ENCODE data around the gene MXRA5.
"Not testable (repeated sequence)": the region's sequence is repeated elsewhere in the genome, so short reads cannot be mapped to it uniquely, and the experiment has no call there.

The MXRA5 gene, protein sequence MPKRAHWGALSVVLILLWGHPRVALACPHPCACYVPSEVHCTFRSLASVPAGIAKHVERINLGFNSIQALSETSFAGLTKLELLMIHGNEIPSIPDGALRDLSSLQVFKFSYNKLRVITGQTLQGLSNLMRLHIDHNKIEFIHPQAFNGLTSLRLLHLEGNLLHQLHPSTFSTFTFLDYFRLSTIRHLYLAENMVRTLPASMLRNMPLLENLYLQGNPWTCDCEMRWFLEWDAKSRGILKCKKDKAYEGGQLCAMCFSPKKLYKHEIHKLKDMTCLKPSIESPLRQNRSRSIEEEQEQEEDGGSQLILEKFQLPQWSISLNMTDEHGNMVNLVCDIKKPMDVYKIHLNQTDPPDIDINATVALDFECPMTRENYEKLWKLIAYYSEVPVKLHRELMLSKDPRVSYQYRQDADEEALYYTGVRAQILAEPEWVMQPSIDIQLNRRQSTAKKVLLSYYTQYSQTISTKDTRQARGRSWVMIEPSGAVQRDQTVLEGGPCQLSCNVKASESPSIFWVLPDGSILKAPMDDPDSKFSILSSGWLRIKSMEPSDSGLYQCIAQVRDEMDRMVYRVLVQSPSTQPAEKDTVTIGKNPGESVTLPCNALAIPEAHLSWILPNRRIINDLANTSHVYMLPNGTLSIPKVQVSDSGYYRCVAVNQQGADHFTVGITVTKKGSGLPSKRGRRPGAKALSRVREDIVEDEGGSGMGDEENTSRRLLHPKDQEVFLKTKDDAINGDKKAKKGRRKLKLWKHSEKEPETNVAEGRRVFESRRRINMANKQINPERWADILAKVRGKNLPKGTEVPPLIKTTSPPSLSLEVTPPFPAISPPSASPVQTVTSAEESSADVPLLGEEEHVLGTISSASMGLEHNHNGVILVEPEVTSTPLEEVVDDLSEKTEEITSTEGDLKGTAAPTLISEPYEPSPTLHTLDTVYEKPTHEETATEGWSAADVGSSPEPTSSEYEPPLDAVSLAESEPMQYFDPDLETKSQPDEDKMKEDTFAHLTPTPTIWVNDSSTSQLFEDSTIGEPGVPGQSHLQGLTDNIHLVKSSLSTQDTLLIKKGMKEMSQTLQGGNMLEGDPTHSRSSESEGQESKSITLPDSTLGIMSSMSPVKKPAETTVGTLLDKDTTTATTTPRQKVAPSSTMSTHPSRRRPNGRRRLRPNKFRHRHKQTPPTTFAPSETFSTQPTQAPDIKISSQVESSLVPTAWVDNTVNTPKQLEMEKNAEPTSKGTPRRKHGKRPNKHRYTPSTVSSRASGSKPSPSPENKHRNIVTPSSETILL (N-terminal part only)

GRCh38 chrX:3346501-3347259 lies at the start of gene MXRA5:
Gene MXRA5 (minus strand): TSS chrX:3346652. CDS start chrX:3343833, 2,819 bp downstream.
- DNase-seq: no peak

DNA sequence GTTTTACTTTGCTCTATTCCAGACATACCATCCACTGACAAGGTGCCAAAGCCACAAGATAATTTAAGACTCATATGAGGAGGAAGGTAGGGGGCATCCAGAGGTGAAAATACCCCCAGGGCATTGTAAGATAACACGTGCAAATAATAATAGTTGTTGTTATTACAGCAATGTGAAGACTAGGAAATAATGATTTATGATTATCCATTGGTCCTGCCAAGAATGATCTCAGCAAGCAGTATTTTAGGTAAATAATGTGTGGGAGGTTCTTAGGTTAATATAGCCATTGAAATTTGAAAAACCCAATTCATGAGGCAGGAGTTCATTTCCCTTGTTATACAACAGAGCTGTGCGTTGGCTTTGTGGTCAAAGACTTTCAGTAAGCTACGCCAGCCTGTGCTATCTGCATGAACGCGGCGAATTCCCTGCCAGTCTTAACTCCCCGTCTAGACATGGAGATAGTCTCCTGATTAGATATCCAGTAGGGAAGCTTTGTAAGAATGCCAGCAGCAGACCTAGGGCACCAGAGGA lies 47.2 kb upstream of the MXRA5 start:
- no peak for DNase-seq

- DNase-seq: no peak
These were observed 46.7 kb upstream of the MXRA5 start for GRCh38 chrX:3393178-3393577.

DNA sequence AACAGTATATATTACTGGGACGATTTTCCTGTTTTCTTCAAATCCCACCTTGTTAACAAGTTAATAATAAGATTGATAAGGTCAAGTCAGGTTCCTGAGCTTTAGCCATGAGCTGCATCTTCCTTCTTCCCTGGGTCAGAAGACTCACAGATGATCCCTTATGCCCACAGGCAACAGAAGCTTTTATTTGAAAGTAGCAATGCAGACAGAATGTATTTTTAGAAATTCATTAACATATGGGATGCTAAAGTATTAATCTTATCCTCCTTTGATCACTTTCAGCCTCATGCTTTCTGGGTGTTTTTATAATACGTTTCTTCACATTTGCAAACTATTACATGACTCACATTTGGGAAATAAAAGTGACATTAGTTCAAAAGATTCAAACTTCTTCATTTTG lies 42.0 kb upstream of the MXRA5 start:
- no peak for DNase-seq

DNA sequence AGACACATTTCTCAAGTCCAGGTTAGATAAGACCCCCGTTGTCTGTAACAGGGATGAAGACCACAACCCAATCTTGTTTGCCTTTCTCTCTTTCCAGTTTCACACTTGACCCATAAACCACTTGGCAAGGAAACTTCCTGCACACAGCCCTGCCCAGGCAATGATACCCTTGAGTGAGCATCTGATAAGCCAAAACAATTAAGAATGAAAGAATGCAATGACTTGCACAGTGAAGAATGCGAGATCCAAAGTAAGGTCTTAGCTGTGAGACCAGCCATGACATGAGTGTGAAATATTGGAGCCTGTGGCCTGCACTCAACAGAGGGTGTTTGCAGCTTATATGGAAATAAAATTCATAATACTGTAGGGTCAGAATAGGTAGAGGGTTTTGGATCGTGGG lies 37.9 kb upstream of the MXRA5 start:
- no peak for DNase-seq

DNA sequence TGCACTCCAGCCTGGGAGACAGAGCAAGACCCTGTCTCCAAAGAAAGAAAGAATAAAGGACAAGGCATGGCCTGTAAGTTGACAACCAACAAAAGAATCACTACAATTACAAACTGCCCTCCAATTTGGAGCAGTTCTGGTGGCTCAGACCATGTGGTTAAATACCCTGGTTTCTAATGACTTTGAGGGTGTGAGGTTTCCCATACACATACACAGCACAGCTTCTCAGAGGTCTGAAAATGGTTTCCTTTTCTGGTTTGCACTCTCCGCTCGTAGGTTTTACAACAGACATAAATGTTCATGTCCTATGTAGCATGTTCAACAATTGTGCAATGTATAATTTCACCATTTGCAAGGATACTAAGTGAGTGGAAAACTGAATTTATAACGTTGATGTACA lies 34.2 kb upstream of the MXRA5 start:
- DNase-seq: no peak

GRCh38 chrX:3379111-3379510 lies 32.7 kb upstream of the MXRA5 start:
- no peak for DNase-seq

DNA sequence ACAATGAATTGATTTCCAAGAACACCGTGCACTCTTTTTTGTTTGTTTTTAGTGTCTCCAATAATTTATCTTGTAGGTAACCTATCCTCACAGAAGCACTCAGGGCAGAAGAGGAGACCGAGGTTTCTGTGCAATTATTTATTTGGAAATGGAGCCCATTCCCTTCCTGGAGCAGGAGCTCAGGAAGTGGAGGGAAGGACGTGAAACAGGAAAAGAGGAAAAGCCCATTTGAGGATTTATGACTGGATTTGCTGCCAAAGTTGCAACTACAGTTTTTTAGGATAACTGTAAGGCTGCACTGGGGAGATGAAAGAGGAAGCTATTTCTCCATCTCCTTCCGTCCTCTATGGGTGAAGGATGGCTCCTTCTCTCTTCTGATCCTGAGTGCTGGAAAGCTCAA lies 31.7 kb upstream of the MXRA5 start:
- no peak for DNase-seq

- DNase-seq: no peak
These were observed 31.1 kb upstream of the MXRA5 start for GRCh38 chrX:3377560-3377959.

DNA sequence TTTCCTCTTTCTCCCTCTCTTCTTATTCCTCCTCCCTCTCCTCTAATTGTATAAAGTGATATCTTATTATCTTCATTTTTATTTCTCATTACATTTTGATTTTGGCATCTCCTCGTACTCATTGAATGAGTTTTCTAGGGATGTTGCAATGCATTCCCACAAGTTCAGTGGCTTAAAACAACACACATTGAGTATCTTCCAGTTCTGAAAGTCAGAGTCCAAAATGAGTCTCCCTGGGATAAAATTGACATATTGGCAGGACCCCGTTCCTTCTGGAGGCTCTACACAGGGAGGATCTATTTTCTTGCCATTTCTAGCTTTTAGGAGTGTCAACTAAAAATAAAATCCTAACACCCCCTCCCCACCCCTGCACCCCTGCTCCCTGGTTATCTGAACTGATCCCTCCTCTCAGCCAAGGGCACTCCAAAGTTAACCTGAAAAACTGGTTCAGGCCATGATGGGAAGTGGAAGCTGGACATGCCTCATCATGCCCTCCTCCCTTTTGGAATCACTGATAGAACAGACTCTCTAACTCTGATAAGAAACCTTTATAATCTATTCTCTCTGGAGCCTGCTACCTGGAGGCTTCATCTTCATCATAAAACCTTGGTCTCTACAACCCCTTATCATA lies 29.5 kb upstream of the MXRA5 start:
- DNase-seq: not testable (repeated sequence)

- no peak for DNase-seq
These were observed 27.8 kb upstream of the MXRA5 start for GRCh38 chrX:3374108-3374800.

GRCh38 chrX:3371163-3371562 lies 24.7 kb upstream of the MXRA5 start:
- DNase-seq: no peak

GRCh38 chrX:3370656-3371055 lies 24.2 kb upstream of the MXRA5 start:
- no peak for DNase-seq

- DNase-seq: no peak
These were observed 16.5 kb upstream of the MXRA5 start for GRCh38 chrX:3362956-3363355.

DNA sequence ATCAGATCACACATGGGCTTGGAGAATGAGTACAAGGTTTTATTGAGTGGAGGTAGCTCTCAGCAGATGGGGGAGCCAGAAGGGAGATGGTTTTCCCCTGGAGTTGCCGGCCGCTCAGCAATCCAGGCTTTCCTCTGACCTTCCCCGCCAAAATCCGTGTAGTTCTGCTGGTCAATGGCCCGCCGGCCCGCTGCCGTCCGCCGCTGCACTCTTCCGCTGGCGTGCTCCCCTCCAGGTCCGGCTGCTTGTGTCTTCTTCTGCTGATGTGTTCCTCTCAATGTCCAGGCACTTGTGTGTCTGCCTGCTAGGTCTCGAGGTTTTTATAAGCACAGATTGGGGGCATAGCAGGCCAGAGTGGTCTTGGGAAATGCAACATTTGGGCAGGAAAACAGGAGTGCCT lies 14.4 kb upstream of the MXRA5 start:
- no peak for DNase-seq

DNA sequence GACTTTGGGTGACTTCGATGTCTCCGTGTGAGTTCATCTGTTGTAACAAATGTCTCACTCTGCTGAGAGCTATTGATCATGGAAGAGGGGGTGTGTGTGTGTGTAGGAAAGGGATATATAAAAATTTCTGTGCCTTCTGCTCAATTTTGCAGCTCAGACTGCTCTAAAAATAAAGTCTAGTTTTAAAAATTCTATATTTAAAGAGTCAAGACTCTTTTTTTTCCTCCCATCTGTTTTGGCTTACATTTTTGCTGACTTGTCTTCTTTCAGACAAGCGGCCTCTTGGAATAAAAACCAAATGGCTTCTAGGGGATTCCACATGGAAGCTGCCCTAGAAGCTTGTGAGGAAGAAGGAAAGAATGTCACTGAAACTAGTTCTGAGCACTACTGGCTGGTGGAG lies 6.3 kb upstream of the MXRA5 start:
- DNase-seq: not testable (repeated sequence)

- DNase-seq: no peak
These were observed 4.8 kb upstream of the MXRA5 start for GRCh38 chrX:3351276-3351675.

DNA sequence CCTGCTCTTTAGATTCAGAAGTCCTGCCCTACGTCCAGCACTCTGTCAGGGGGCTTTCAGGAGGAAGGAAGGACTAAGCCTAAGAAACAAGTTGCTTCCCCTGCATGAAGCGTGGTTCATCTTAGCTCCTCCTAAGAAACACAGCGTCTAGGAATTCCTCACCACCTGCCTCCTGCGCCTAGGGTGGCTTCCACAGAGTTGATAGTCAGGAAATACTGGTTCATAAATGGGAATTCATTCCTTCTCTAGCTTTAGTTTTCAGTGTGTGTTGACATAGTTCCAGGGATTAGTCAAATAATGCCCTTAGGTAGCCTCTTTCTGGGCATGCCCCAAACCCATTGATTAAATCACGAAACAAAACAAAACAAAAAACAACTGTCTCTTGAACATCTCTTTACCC lies 1.7 kb upstream of the MXRA5 start:
- DNase-seq: no peak

DNA sequence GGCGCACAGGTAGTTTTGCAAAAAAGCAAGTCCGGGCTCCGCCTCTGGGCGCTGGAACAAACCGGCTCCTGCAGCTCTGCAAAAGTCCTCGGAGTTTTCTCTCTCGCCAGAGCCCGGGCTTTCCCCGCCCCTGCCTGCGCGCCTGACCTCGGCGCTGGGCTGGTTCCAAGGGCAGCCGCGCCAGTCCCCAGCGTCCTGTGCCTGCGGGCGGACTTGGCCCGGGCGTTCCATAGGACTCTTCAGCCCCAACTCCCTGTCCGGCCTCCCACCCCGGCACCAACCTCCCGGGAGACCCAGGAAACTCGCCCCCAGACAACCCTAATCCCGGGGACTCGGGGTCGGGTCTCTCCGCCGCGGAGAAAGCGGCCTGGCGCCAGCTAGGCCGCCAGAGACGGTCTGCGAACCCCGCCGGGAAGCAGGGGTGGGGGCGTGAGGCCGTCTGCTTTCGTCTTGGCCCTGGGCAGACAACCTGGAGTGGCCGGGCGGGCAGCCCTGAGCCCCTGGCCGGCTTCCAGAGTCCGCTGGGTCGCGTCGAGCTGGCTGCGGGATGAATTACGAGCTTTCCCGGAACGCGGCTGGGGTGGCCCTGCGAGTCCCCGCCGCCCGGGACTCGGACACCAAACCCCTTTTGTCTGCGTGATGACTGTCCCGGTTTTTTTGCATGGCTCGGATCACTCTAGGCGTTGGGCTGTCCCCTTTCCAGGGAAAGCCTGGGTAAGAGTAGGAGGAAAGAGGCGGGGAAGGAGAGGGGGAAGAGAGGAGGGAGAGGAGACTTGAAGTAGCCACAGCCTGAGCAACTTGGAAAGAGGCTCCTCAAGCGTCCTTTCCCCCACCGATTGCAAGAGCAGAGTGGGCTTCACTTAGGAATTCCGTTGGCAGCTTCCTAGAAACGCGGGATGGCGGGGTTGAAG lies 916 bp downstream of the MXRA5 start:
- no peak for DNase-seq

DNA sequence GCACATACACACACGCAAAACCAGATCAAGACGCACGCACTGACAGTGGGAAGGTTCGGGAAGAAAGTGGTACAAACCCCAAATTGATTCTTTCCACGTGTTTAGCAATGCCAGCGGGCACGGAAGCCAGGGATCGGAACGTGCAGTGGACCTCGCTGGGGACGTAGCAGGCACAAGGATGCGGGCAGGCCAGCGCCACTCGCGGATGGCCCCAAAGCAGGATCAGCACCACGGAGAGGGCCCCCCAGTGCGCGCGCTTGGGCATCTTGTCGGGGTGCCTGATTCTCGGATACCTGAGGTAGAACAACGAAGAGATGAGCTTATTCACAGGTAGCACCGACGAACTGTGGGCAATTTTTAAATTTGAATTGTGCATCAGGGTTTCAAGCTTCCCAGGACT lies 2.9 kb downstream of the MXRA5 start:
- DNase-seq: not testable (repeated sequence)

Measured in activated CD4-positive, alpha-beta T cell treated with anti-CD3 and anti-CD28 coated beads, Interleukin-2, amount 50 U/mL, for 1 hour (primary cell).